Cardiac fibroblast (primary cell): ENCODE data around the gene BOK.

Experiments
- DNase-seq, 2 donors: peaks; one replicate each; pipeline versions ENCODE4 v3.0.0 to v3.0.0-alpha.2; 2010; ENCODE audit warnings: low read depth in 2 of 2
- H3K4me3 ChIP-seq, 2 donors: replicated peaks in 1 of 2; 1 replicate in 1 of 2; 2 replicates in 1 of 2; pipeline ENCODE4 v1.5.1; 2011; ENCODE audit warnings: low read depth in 2 of 2, low read length in 2 of 2, mild to moderate bottlenecking in 2 of 2, moderate library complexity in 1 of 2
- CTCF ChIP-seq: IDR thresholded peaks from one replicate; pipeline ENCODE4 v1.5.1; 2011; ENCODE audit warnings: low read depth, mild to moderate bottlenecking, low read length, inconsistent platforms

Gene BOK

GRCh38 chr2:241595600-241596140, 37.1 kb downstream of the BOK start:
- DNase-seq: no peak
- H3K4me3 ChIP-seq: no peak overlapping the region
- peak; percentile 25 for TF ChIP-seq CTCF

- no peak for TF ChIP-seq CTCF
- DNase-seq: no peak
These were observed 39.0 kb downstream of the BOK start for GRCh38 chr2:241597561-241597960.

GRCh38 chr2:241598061-241598460, 39.5 kb downstream of the BOK start:
- DNase-seq: peak in 1 of 2 donors; percentile 67
- no peak for TF ChIP-seq CTCF
- no peak overlapping the region for H3K4me3 ChIP-seq

More at GRCh38 chr2:241597561-241597960, 39.0 kb downstream of the BOK start:
- H3K4me3 ChIP-seq: no peak overlapping the region

- DNase-seq: peak in 1 of 2 donors; percentile 22
- TF ChIP-seq CTCF: no peak
- no peak overlapping the region for H3K4me3 ChIP-seq
These were observed 39.9 kb downstream of the BOK start for GRCh38 chr2:241598487-241598886.

GRCh38 chr2:241599615-241600014, 41.1 kb downstream of the BOK start:
- no peak overlapping the region for H3K4me3 ChIP-seq
- peak in 1 of 2 donors; percentile 12 for DNase-seq
- TF ChIP-seq CTCF: no peak

GRCh38 chr2:241601841-241602240, 43.3 kb downstream of the BOK start:
- no peak for DNase-seq
- H3K4me3 ChIP-seq: no peak overlapping the region

More at GRCh38 chr2:241601841-241602240, 43.3 kb downstream of the BOK start:
- TF ChIP-seq CTCF: no peak
